GM12878 (cell line): ENCODE measurements around the gene REEP1. TPM values are rescaled to one million over a fixed set of nuclear protein-coding genes. Genes with fewer than 3 reads are reported as not detected.

Experiments
- ATAC-seq: fragments of 200-7000 bp; cut with Tn5 transposase; 3 replicates; pipeline ENCODE4 v1.9.1; 2020; ENCODE audit warnings: mild to moderate bottlenecking, moderate library complexity
- BruUV-seq: library from RNA; stranded (reverse); fragments of 400-500 nt; replicated peaks from 2 replicates; lab custom pipeline; 2021; lab: Mats Ljungman, UMichigan
- CTCF ChIA-PET: fragments of 300-600 bp; sonication (Branson Sonifier 250); formaldehyde crosslinking; extraction: SDS; loops from one replicate; lab custom pipeline; 2021; ENCODE audit warnings: inconsistent platforms; lab: Yijun Ruan, JAX
- POLR2A ChIA-PET: fragments of 350-600 bp; formaldehyde crosslinking; extraction: SDS; loops from one replicate; lab custom pipeline; 2021; ENCODE audit warnings: inconsistent platforms; lab: Charles Lee
- RAD21 ChIA-PET: fragments of 300-600 bp; sonication (Branson Sonifier 250); formaldehyde crosslinking; loops from one replicate; lab custom pipeline; 2023; ENCODE audit warnings: antibody characterized with exemption; ENCODE audit not compliant: unreplicated experiment; lab: Charles Lee
- SMC1A ChIA-PET: fragments of 300-600 bp; sonication (Branson Sonifier 250); formaldehyde crosslinking; loops from one replicate; lab custom pipeline; 2023; ENCODE audit not compliant: unreplicated experiment, uncharacterized antibody; lab: Charles Lee
- DNase-seq: peaks from one replicate; pipeline ENCODE4 v3.0.0-alpha.2; 2011; ENCODE audit warnings: low read depth, low spot score
- FAIRE-seq: peaks from 3 replicates; lab custom pipeline; 2011; peaks lifted over from hg19 to GRCh38; lab: Jason Lieb, UNC
- H2AFZ ChIP-seq: 2 replicates; pipeline ENCODE4 v1.6.0; 2011; ENCODE audit warnings: low read depth, low read length, control low read depth; ENCODE audit not compliant: control insufficient read depth
- H3K27ac ChIP-seq: 2 replicates; pipeline ENCODE4 v1.5.1; 2011; ENCODE audit warnings: control low read depth; ENCODE audit not compliant: control insufficient read depth, insufficient read depth
- H3K27me3 ChIP-seq, 2 experiments: replicated peaks in 1 of 2; 2 replicates each; pipeline versions ENCODE4 v1.6.0 to v1.6.1; 2011; ENCODE audit warnings: low read length in 1 of 2; ENCODE audit not compliant: control insufficient read depth in 2 of 2, insufficient read depth in 2 of 2
- H3K36me3 ChIP-seq, 2 experiments: 2 replicates each; pipeline ENCODE4 v1.5.1; 2011; ENCODE audit warnings: low read length in 1 of 2; ENCODE audit not compliant: control insufficient read depth in 2 of 2, insufficient read depth in 2 of 2
- H3K4me1 ChIP-seq: 2 replicates; pipeline ENCODE4 v1.6.1; 2011; ENCODE audit warnings: mild to moderate bottlenecking, low read length, moderate library complexity, mixed read lengths; ENCODE audit not compliant: control insufficient read depth, insufficient read depth
- H3K4me2 ChIP-seq: 2 replicates; pipeline ENCODE4 v1.6.0; 2011; ENCODE audit warnings: control low read depth; ENCODE audit not compliant: control insufficient read depth, insufficient read depth
- H3K4me3 ChIP-seq: fragments of 200-600 bp; sonication (generic); 2 replicates; pipeline ENCODE4 v1.5.1; 2016
- H3K79me2 ChIP-seq: 2 replicates; pipeline ENCODE4 v1.6.0; 2011; ENCODE audit warnings: low read length; ENCODE audit not compliant: control insufficient read depth, insufficient read depth
- H3K9ac ChIP-seq: 2 replicates; pipeline ENCODE4 v1.8.0; 2011; ENCODE audit warnings: low read length, control low read depth, mixed read lengths; ENCODE audit not compliant: control insufficient read depth, insufficient read depth
- H3K9me3 ChIP-seq: replicated peaks from 3 replicates; pipeline ENCODE4 v1.5.1; 2011; ENCODE audit warnings: mild to moderate bottlenecking, low read length; ENCODE audit not compliant: control insufficient read depth, insufficient read depth
- H4K20me1 ChIP-seq: 2 replicates; pipeline ENCODE4 v1.6.0; 2011; ENCODE audit not compliant: control insufficient read depth, insufficient read depth
- CBFB ChIP-seq: IDR thresholded peaks from 2 replicates; pipeline ENCODE4 v1.6.1; 2016; ENCODE audit warnings: antibody characterized with exemption, low read depth
- CHD2 ChIP-seq: IDR thresholded peaks from 2 replicates; pipeline ENCODE4 v1.6.1; 2011; ENCODE audit warnings: low read depth, low read length, improper control_type of control experiment, borderline replicate concordance
- FOS ChIP-seq: IDR thresholded peaks from 3 replicates; pipeline ENCODE4 v1.6.1; 2011; ENCODE audit warnings: borderline replicate concordance; ENCODE audit not compliant: insufficient read length; ENCODE audit errors: extremely low read depth
- IRF4 ChIP-seq: IDR thresholded peaks from 2 replicates; pipeline ENCODE4 v1.6.1; 2011; ENCODE audit warnings: low read depth, low read length
- MYC ChIP-seq: IDR thresholded peaks from 2 replicates; pipeline ENCODE4 v1.6.1; 2011; ENCODE audit warnings: mild to moderate bottlenecking, low read length, moderate library complexity, inconsistent platforms; ENCODE audit not compliant: insufficient read depth, insufficient replicate concordance, insufficient read length, severe bottlenecking
- RUNX3 ChIP-seq: IDR thresholded peaks from 2 replicates; pipeline ENCODE4 v1.6.1; 2012; ENCODE audit warnings: low read length, inconsistent platforms
- SMAD5 ChIP-seq: IDR thresholded peaks from 2 replicates; pipeline ENCODE4 v1.6.1; 2016; ENCODE audit warnings: antibody characterized with exemption, low read depth
- SMARCA5 ChIP-seq: fragments of 450-650 bp; IDR thresholded peaks from 2 replicates; pipeline ENCODE4 v1.6.1; 2017; ENCODE audit warnings: mild to moderate bottlenecking
- ZNF207 ChIP-seq: fragments of 450-650 bp; IDR thresholded peaks from 2 replicates; pipeline ENCODE4 v1.6.1; 2014; ENCODE audit warnings: antibody characterized with exemption, mild to moderate bottlenecking, borderline replicate concordance
- ZNF274 ChIP-seq: IDR thresholded peaks from one replicate; pipeline ENCODE4 v1.8.0; 2011; ENCODE audit not compliant: insufficient read length, insufficient read depth
- WGBS: methylation state at CpG from one replicate; pipeline ENCODE4 v1.1.6; 2016; ENCODE audit warnings: low lambda C conversion rate; ENCODE audit not compliant: insufficient replicate concordance, insufficient coverage; ENCODE audit errors: missing lambda C conversion rate; 5-methylcytosine and 5-hydroxymethylcytosine counted together
- in situ Hi-C: fragments of 300-500 bp; cut with MboI; formaldehyde crosslinking; loops from 9 replicates; pipeline ENCODE4 v1.14.3; 2018; ENCODE audit warnings: mixed read lengths
- intact Hi-C: fragments of 100-400 bp; cut with micrococcal nuclease; formaldehyde crosslinking; loops from one replicate; pipeline ENCODE4 v1.14.2; 2022; ENCODE audit not compliant: unreplicated experiment
- polyA plus RNA-seq, 11 experiments: library from polyadenylated mRNA; depleted of rRNA in 4 of 11; unstranded in 6 of 11; stranded (reverse) in 5 of 11; fragments of >200 nt; fragmentation: Nextera tagmentation in 4 of 11; fragmentation: Illumina TruSeq in 1 of 11; extraction: Ambion mirVana in 4 of 11; extraction: Trizol in 1 of 11; gene quantifications; 1 replicate in 1 of 11; 2 replicates in 10 of 11; pipeline versions ENCODE4 v1.2.1 to v1.2.3, GENCODE V29; 2011 to 2016; ENCODE audit warnings: inconsistent platforms in 2 of 11, missing spikeins in 2 of 11, low read depth in 1 of 11
- total RNA-seq, 4 experiments: library from RNA; depleted of rRNA in 3 of 4; stranded (reverse); fragments of >200 nt in 3 of 4; fragmentation: Illumina TruSeq in 1 of 4; extraction: Trizol in 1 of 4; gene quantifications; 2 replicates each; pipeline versions ENCODE4 v1.2.1 to v1.2.3, GENCODE V29; 2013 to 2021
- TF ChIP-seq, protein P1 (sequence below): IDR thresholded peaks from 2 replicates; pipeline ENCODE4 v1.6.1; 2012; ENCODE audit warnings: low read length, inconsistent platforms
- TF ChIP-seq, protein P2 (sequence below): fragments of 450-650 bp; IDR thresholded peaks from 2 replicates; pipeline ENCODE4 v1.6.1; 2018; ENCODE audit warnings: mild to moderate bottlenecking, low read depth, moderate library complexity; ENCODE audit not compliant: partially characterized antibody
- TF ChIP-seq, protein P3 (sequence below): fragments of 450-650 bp; IDR thresholded peaks from 2 replicates; pipeline ENCODE4 v1.6.1; 2017; ENCODE audit warnings: antibody characterized with exemption, mild to moderate bottlenecking, moderate library complexity

REEP1 gene
- total and polyA plus RNA-seq, 10 of the 15 experiments (the other 5 are each of a cell fraction or from before 2014, with no cell fraction given): 0.02 to 0.30 (median 0.09) TPM; not detected in 1

DNA sequence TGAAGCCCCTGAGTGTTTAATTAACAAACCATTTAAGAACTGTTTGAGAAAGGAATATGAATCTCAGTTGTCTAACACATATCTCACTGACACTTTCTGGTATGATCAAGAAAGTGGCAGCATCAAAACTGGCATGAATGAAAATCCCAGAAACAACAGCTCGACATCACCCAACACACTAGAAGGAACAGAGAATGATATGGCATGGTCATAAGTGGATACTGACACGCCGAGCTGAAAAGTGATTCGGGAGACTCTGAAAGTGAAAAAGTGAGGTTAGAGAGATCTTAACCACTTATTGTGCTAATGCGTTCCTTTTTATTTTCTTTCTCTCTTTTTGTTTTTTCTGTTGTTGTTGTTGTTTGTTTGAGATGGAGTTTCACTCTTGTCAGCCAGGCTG, 100.3 kb downstream of the REEP1 start:
- ChIA-PET RAD21 (interaction anchor here (1.2 to 2.1 kb wide), 4 partner anchors 12 to 59 kb away, joined by 3 to 14 read pairs (median 8); no protein-coding TSS in a partner anchor), POLR2A (interaction anchor here (0.8 to 0.9 kb wide), 3 partner anchors 11 to 51 kb away, joined by 3 to 8 read pairs (median 3); no protein-coding TSS in a partner anchor), SMC1A (interaction anchor here (1.6 to 3.9 kb wide), 4 partner anchors 12 to 59 kb away, joined by 4 to 29 read pairs (median 10); no protein-coding TSS in a partner anchor), CTCF (interaction anchor here (1.4 to 2.1 kb wide), 6 partner anchors 11 to 136 kb away, joined by 3 to 10 read pairs (median 6); no protein-coding TSS in a partner anchor)
- 0% methylated on average over 5 of the region's 5 CpGs for WGBS
- Histone ChIP-seq H3K36me3 (no peaks in the 10 kb centered on the region), H3K4me1 (peaks cover 15% of the 10 kb centered on the region), H3K27me3 (no peaks in the 10 kb centered on the region), H3K9me3 (no peaks in the 10 kb centered on the region), H3K4me3 (no peak overlapping the region), H3K9ac (no peak overlapping the region), H3K27ac (no peak overlapping the region), H3K4me2 (peak overlapping the region; percentile 35; the same call in 1 of the 2 replicates), H3K79me2 (no peaks in the 10 kb centered on the region), H2AFZ (no peak overlapping the region), H4K20me1 (no peaks in the 10 kb centered on the region)
- intact Hi-C loops: no loop called here
- in situ Hi-C loops: no loop called here
- peak; percentile 63 for ATAC-seq
- DNase-seq: no peak
- FAIRE-seq: peak; percentile 94
- no TSS peak for BruUV-seq
- TF ChIP-seq CBFB: no peak
- TF ChIP-seq ZNF274: no peak
- TF ChIP-seq MYC: no peak
- no peak for TF ChIP-seq CHD2
- TF ChIP-seq SMARCA5: no peak
- TF ChIP-seq, protein P1, sequence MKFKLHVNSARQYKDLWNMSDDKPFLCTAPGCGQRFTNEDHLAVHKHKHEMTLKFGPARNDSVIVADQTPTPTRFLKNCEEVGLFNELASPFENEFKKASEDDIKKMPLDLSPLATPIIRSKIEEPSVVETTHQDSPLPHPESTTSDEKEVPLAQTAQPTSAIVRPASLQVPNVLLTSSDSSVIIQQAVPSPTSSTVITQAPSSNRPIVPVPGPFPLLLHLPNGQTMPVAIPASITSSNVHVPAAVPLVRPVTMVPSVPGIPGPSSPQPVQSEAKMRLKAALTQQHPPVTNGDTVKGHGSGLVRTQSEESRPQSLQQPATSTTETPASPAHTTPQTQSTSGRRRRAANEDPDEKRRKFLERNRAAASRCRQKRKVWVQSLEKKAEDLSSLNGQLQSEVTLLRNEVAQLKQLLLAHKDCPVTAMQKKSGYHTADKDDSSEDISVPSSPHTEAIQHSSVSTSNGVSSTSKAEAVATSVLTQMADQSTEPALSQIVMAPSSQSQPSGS: 0 out of 2 replicates have a peak, but pooled peaks have one; percentile 26
- TF ChIP-seq FOS: no peak
- TF ChIP-seq ZNF207: no peak
- no peak for TF ChIP-seq IRF4
- TF ChIP-seq, protein P2, sequence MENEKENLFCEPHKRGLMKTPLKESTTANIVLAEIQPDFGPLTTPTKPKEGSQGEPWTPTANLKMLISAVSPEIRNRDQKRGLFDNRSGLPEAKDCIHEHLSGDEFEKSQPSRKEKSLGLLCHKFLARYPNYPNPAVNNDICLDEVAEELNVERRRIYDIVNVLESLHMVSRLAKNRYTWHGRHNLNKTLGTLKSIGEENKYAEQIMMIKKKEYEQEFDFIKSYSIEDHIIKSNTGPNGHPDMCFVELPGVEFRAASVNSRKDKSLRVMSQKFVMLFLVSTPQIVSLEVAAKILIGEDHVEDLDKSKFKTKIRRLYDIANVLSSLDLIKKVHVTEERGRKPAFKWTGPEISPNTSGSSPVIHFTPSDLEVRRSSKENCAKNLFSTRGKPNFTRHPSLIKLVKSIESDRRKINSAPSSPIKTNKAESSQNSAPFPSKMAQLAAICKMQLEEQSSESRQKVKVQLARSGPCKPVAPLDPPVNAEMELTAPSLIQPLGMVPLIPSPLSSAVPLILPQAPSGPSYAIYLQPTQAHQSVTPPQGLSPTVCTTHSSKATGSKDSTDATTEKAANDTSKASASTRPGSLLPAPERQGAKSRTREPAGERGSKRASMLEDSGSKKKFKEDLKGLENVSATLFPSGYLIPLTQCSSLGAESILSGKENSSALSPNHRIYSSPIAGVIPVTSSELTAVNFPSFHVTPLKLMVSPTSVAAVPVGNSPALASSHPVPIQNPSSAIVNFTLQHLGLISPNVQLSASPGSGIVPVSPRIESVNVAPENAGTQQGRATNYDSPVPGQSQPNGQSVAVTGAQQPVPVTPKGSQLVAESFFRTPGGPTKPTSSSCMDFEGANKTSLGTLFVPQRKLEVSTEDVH: no peak
- TF ChIP-seq RUNX3: peak; percentile 60
- TF ChIP-seq, protein P3, sequence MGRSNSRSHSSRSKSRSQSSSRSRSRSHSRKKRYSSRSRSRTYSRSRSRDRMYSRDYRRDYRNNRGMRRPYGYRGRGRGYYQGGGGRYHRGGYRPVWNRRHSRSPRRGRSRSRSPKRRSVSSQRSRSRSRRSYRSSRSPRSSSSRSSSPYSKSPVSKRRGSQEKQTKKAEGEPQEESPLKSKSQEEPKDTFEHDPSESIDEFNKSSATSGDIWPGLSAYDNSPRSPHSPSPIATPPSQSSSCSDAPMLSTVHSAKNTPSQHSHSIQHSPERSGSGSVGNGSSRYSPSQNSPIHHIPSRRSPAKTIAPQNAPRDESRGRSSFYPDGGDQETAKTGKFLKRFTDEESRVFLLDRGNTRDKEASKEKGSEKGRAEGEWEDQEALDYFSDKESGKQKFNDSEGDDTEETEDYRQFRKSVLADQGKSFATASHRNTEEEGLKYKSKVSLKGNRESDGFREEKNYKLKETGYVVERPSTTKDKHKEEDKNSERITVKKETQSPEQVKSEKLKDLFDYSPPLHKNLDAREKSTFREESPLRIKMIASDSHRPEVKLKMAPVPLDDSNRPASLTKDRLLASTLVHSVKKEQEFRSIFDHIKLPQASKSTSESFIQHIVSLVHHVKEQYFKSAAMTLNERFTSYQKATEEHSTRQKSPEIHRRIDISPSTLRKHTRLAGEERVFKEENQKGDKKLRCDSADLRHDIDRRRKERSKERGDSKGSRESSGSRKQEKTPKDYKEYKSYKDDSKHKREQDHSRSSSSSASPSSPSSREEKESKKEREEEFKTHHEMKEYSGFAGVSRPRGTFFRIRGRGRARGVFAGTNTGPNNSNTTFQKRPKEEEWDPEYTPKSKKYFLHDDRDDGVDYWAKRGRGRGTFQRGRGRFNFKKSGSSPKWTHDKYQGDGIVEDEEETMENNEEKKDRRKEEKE: no peak
- no peak for TF ChIP-seq SMAD5
